Stomach (tissue), 4 donors: ENCODE data around the gene FKBP9.

Experiments used
- CTCF ChIP-seq, 7 experiments: fragments of 450-650 bp in 4 of 7; fragments of 200-600 bp in 3 of 7; sonication (generic) in 3 of 7; IDR thresholded peaks; one replicate each; pipeline ENCODE4 v1.5.1; 2016 to 2019; ENCODE audit warnings: antibody characterized with exemption in 7 of 7, control low read depth in 2 of 7, mild to moderate bottlenecking in 1 of 7
- POLR2A ChIP-seq, 4 donors: fragments of 450-650 bp; IDR thresholded peaks; one replicate each; pipeline ENCODE4 v1.6.1; 2016; ENCODE audit warnings: antibody characterized with exemption in 4 of 4, control low read depth in 2 of 4, mild to moderate bottlenecking in 1 of 4, moderate library complexity in 1 of 4
- POLR2AphosphoS5 ChIP-seq, 3 donors: sonication (generic); formaldehyde crosslinking; IDR thresholded peaks; one replicate each; pipeline ENCODE4 v1.6.1; 2016; ENCODE audit warnings: antibody characterized with exemption in 3 of 3

DNA sequence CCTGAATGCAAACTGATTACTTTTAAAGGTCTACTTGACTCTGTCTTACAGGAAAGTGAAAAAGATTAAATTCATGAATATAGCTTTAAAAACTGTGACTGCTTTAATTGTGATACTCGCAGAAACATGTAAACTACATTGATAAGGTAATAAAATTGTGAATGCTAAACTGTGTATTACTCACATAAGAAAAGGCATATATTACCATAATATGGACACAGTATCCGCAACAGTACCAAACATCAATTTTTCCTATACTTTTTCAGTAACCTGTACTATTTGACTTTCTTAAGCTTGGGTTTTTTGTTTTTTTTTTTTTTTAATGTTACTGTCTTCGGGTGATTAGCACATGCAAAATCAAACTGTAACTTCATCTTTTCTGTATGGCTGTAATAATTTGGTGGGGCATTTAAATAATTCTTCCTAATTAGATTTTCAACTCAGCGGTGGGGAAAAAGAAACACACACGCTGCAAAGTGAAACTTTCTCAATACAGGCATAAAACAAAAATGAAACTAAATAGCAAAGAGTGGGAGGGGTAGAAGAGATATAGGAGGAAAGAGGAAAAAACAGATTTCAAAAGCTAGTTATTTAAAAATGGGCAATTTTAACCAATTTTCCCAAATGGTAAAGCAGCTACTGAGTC, 82.1 kb downstream of the FKBP9 start:
- TF ChIP-seq POLR2AphosphoS5 (IDR thresholded peaks at IDR 0.05) (no peak), POLR2A (IDR thresholded peaks at IDR 0.05) (no peak), CTCF (IDR thresholded peaks at IDR 0.05) (no peak)
